SK-N-SH (cell line): ENCODE measurements around the gene CFAP251. TPM values are rescaled to one million over a fixed set of nuclear protein-coding genes. Genes with fewer than 3 reads are reported as not detected.

Source experiments
- CTCF ChIA-PET: fragments of 300-600, 350-600 bp; formaldehyde crosslinking; extraction: SDS; loops from one replicate; lab custom pipeline; 2021; lab: Yijun Ruan, JAX
- POLR2A ChIA-PET: fragments of 350-600 bp; sonication (Branson Sonifier 250); formaldehyde crosslinking; extraction: SDS; loops from one replicate; lab custom pipeline; 2020; ENCODE audit warnings: antibody characterized with exemption, inconsistent platforms; lab: Yijun Ruan, JAX
- DNase-seq: peaks from one replicate; pipeline ENCODE4 v3.0.0; 2012
- H2AFZ ChIP-seq: fragments of 200-600 bp; sonication (generic); 2 replicates; pipeline ENCODE4 v1.8.1; 2016; ENCODE audit warnings: antibody characterized with exemption, mild to moderate bottlenecking, low read depth
- H3F3A ChIP-seq: fragments of 200-600 bp; sonication (generic); replicated peaks from 2 replicates; pipeline ENCODE3; 2016; ENCODE audit warnings: antibody characterized with exemption, mild to moderate bottlenecking; ENCODE audit not compliant: insufficient read depth
- H3K27ac ChIP-seq, 2 experiments: fragments of 200-500 bp in 1 of 2; fragments of 200-600 bp in 1 of 2; sonication (Bioruptor generic) in 1 of 2; sonication (generic), shearing (Covaris generic) in 1 of 2; 2 replicates each; pipeline versions ENCODE4 v1.5.1 to v1.6.1; 2014 to 2016; ENCODE audit warnings: low read depth in 2 of 2, inconsistent platforms in 1 of 2, low read length in 1 of 2, mild to moderate bottlenecking in 1 of 2, mixed read lengths in 1 of 2
- H3K27me3 ChIP-seq: fragments of 200-600 bp; sonication (generic), shearing (Covaris generic); 2 replicates; pipeline ENCODE4 v1.6.1; 2016; ENCODE audit warnings: mixed run types; ENCODE audit not compliant: insufficient read depth
- H3K36me3 ChIP-seq, 2 experiments: fragments of 200-500 bp in 1 of 2; fragments of 200-600 bp in 1 of 2; sonication (Bioruptor generic) in 1 of 2; sonication (generic) in 1 of 2; replicated peaks in 1 of 2; 2 replicates each; pipeline versions ENCODE3 to v1.5.1; 2014 to 2016; ENCODE audit warnings: low read length in 1 of 2, mild to moderate bottlenecking in 1 of 2; ENCODE audit not compliant: insufficient read depth in 2 of 2, control insufficient read depth in 1 of 2
- H3K4me1 ChIP-seq, 2 experiments: fragments of 200-500 bp in 1 of 2; fragments of 200-600 bp in 1 of 2; sonication (Bioruptor generic) in 1 of 2; sonication (generic), shearing (Covaris generic) in 1 of 2; 2 replicates each; pipeline versions ENCODE4 v1.5.1 to v1.6.1; 2014 to 2016; ENCODE audit warnings: low read depth in 1 of 2, low read length in 1 of 2, mixed run types in 1 of 2; ENCODE audit not compliant: insufficient read depth in 2 of 2, control insufficient read depth in 1 of 2
- H3K4me2 ChIP-seq: fragments of 200-600 bp; sonication (generic), shearing (Covaris generic); 2 replicates; pipeline ENCODE4 v1.6.1; 2017; ENCODE audit warnings: mixed run types
- H3K4me3 ChIP-seq, 2 experiments: fragments of 200-500 bp in 1 of 2; fragments of 200-600 bp in 1 of 2; sonication (Bioruptor generic) in 1 of 2; sonication (generic), shearing (Covaris generic) in 1 of 2; 2 replicates each; pipeline versions ENCODE4 v1.5.1 to v1.8.1; 2014 to 2016; ENCODE audit warnings: low read depth in 2 of 2, inconsistent platforms in 1 of 2, low read length in 1 of 2, mild to moderate bottlenecking in 1 of 2, mixed read lengths in 1 of 2, moderate library complexity in 1 of 2
- H3K79me2 ChIP-seq: fragments of 200-600 bp; sonication (generic); 2 replicates; pipeline ENCODE4 v1.8.1; 2017; ENCODE audit warnings: mild to moderate bottlenecking; ENCODE audit not compliant: insufficient read depth
- H3K9ac ChIP-seq: fragments of 200-600 bp; sonication (generic); 2 replicates; pipeline ENCODE4 v1.6.1; 2017; ENCODE audit warnings: mixed run types
- H3K9me2 ChIP-seq: fragments of 200-600 bp; sonication (generic); 2 replicates; pipeline ENCODE4 v1.6.1; 2017; ENCODE audit warnings: mixed run types
- H3K9me3 ChIP-seq: fragments of 200-600 bp; sonication (generic); 2 replicates; pipeline ENCODE4 v1.6.1; 2017; ENCODE audit warnings: mixed run types, mild to moderate bottlenecking, moderate library complexity
- H4K20me1 ChIP-seq: fragments of 200-600 bp; sonication (generic); 2 replicates; pipeline ENCODE4 v1.6.1; 2017; ENCODE audit warnings: mild to moderate bottlenecking, mixed run types; ENCODE audit not compliant: insufficient read depth
- CHD2 ChIP-seq: fragments of 150-350 bp; IDR thresholded peaks from 2 replicates; pipeline ENCODE4 v1.6.1; 2018; ENCODE audit warnings: low read length; ENCODE audit not compliant: partially characterized antibody
- EP300 ChIP-seq, 2 experiments: IDR thresholded peaks; 2 replicates each; pipeline versions ENCODE4 v1.4.0 to v1.6.1; 2012; ENCODE audit warnings: borderline replicate concordance in 1 of 2, low read depth in 1 of 2, low read length in 1 of 2
- FOXJ3 ChIP-seq: sonication (generic); formaldehyde crosslinking; IDR thresholded peaks from 2 replicates; pipeline ENCODE4 v1.5.1; 2020; ENCODE audit warnings: mild to moderate bottlenecking, missing genetic modification reagents
- FOXM1 ChIP-seq: IDR thresholded peaks from 2 replicates; pipeline ENCODE4 v1.4.0; 2012; ENCODE audit warnings: low read depth, mild to moderate bottlenecking
- MXI1 ChIP-seq: IDR thresholded peaks from 2 replicates; pipeline ENCODE4 v1.6.1; 2012; ENCODE audit warnings: mild to moderate bottlenecking, low read depth, low read length, improper control_type of control experiment
- POLR2AphosphoS5 ChIP-seq: IDR thresholded peaks from 2 replicates; pipeline ENCODE4 v1.6.1; 2012; ENCODE audit warnings: low read depth, low read length
- RCOR1 ChIP-seq: fragments of 150-350 bp; IDR thresholded peaks from 2 replicates; pipeline ENCODE4 v1.6.1; 2017; ENCODE audit warnings: antibody characterized with exemption, low read length
- REST ChIP-seq: IDR thresholded peaks from 2 replicates; pipeline ENCODE4 v1.6.1; 2012; ENCODE audit warnings: mild to moderate bottlenecking, low read depth, low read length, moderate library complexity
- RFX5 ChIP-seq: IDR thresholded peaks from 2 replicates; pipeline ENCODE4 v1.6.1; 2012; ENCODE audit warnings: mild to moderate bottlenecking, improper control_type of control experiment, low read length
- SMC3 ChIP-seq: IDR thresholded peaks from 2 replicates; pipeline ENCODE4 v1.6.1; 2012; ENCODE audit warnings: low read depth, low read length, improper control_type of control experiment
- TEAD4 ChIP-seq: IDR thresholded peaks from 2 replicates; pipeline ENCODE4 v1.4.0; 2012; ENCODE audit warnings: mild to moderate bottlenecking, borderline replicate concordance; ENCODE audit not compliant: insufficient read depth
- USF1 ChIP-seq: IDR thresholded peaks from 2 replicates; pipeline ENCODE4 v1.4.0; 2012; ENCODE audit warnings: low read depth, borderline replicate concordance
- USF2 ChIP-seq: fragments of 150-350 bp; IDR thresholded peaks from 2 replicates; pipeline ENCODE4 v1.6.1; 2017; ENCODE audit warnings: antibody characterized with exemption, low read length, low read depth, borderline replicate concordance
- WGBS: methylation state at CpG from one replicate; pipeline ENCODE4 v1.1.6; 2017; ENCODE audit warnings: low lambda C conversion rate; 5-methylcytosine and 5-hydroxymethylcytosine counted together
- polyA plus RNA-seq, 3 experiments: library from polyadenylated mRNA; depleted of rRNA; stranded (reverse); fragments of >200 nt; gene quantifications; 2 replicates each; pipeline ENCODE4 v1.2.3, GENCODE V29; 2012

Gene CFAP251
- polyA plus RNA-seq, 1 of the 3 experiments (the other 2 are of a cell fraction), result 5.7 TPM

GRCh38 chr12:122042910-122043309 is 124.5 kb downstream of the CFAP251 start:
- ChIA-PET POLR2A (no interaction called here), CTCF (interaction anchor here (1.9 to 2.4 kb wide), 2 partner anchors 11 to 80 kb away, joined by 7 to 11 read pairs; no protein-coding TSS in a partner anchor)
- Histone ChIP-seq H3K4me1 (no peaks in the 10 kb centered on the region), H3K4me2 (no peak overlapping the region), H3K27ac (no peak overlapping the region), H3K9me3 (no peaks in the 10 kb centered on the region), H3F3A (peaks cover 7% of the 10 kb centered on the region), H3K9ac (no peak overlapping the region), H3K4me3 (no peak overlapping the region), H3K36me3 (peaks cover 9 to 52% of the 10 kb centered on the region in 2 experiments), H3K9me2 (no peaks in the 10 kb centered on the region), H4K20me1 (no peaks in the 10 kb centered on the region), H3K27me3 (no peaks in the 10 kb centered on the region), H3K79me2 (peaks cover 19% of the 10 kb centered on the region; the same call in 1 of the 2 replicates), H2AFZ (no peak overlapping the region)
- no peak for DNase-seq
- WGBS, result 89% methylated on average over 11 of the region's 11 CpGs
- TF ChIP-seq EP300 (IDR thresholded peaks at IDR 0.05; ENCODE audit: borderline replicate concordance in 1 of 2, low read depth in 1 of 2, low read length in 1 of 2) (no peak), TEAD4 (no peak), POLR2AphosphoS5 (no peak), RFX5 (no peak), FOXM1 (no peak), CHD2 (no peak), USF2 (no peak), REST (no peak), USF1 (no peak), MXI1 (no peak), RCOR1 (no peak), FOXJ3 (no peak), SMC3 (no peak)
